WTC11 (cell line): ENCODE data around the gene NPTX1. TPM values are rescaled to one million over a fixed set of nuclear protein-coding genes. Genes with fewer than 3 reads are reported as not detected.

Experiments used
- ATAC-seq: fragments of 200-7000 bp; cut with Tn5 transposase; 2 replicates; pipeline ENCODE4 v1.10.0; 2021; ENCODE audit warnings: mild to moderate bottlenecking, moderate library complexity
- CTCF ChIA-PET: fragments of 300-600 bp; sonication (Branson Sonifier 250); formaldehyde crosslinking; loops from one replicate; lab custom pipeline; 2021; ENCODE audit warnings: antibody characterized with exemption; lab: Charles Lee
- POLR2A ChIA-PET: fragments of 350-600 bp; sonication (Branson Sonifier 250); formaldehyde crosslinking; loops from one replicate; lab custom pipeline; 2021; ENCODE audit warnings: antibody characterized with exemption; lab: Charles Lee
- DNase-seq: peaks from one replicate; pipeline ENCODE4 v3.0.0; 2021; ENCODE audit warnings: low spot score
- H3K27ac Mint-ChIP-seq: 2 replicates; pipeline ENCODE4 v1.8.0; 2021; ENCODE audit warnings: mixed read lengths
- H3K27me3 Mint-ChIP-seq: 2 replicates; pipeline ENCODE4 v1.8.0; 2021; ENCODE audit warnings: low read depth, mild to moderate bottlenecking, moderate library complexity, mixed read lengths
- H3K36me3 Mint-ChIP-seq: 2 replicates; pipeline ENCODE4 v1.8.0; 2021; ENCODE audit warnings: mixed read lengths
- H3K4me1 Mint-ChIP-seq: 2 replicates; pipeline ENCODE4 v1.8.0; 2022; ENCODE audit warnings: mixed read lengths
- H3K4me3 Mint-ChIP-seq: 2 replicates; pipeline ENCODE4 v1.8.0; 2021; ENCODE audit warnings: mild to moderate bottlenecking, moderate library complexity, mixed read lengths
- H3K9me3 Mint-ChIP-seq: 2 replicates; pipeline ENCODE4 v1.8.0; 2021; ENCODE audit warnings: mixed read lengths
- ATF2 ChIP-seq: sonication (generic); formaldehyde crosslinking; IDR thresholded peaks from 2 replicates; pipeline ENCODE4 v1.8.1; 2022; ENCODE audit warnings: low read depth, missing genetic modification reagents, borderline replicate concordance
- ETV6 ChIP-seq: sonication (generic); formaldehyde crosslinking; IDR thresholded peaks from 2 replicates; pipeline ENCODE4 v1.8.1; 2022; ENCODE audit warnings: mild to moderate bottlenecking, missing genetic modification reagents
- FOXP1 ChIP-seq: sonication (generic); formaldehyde crosslinking; IDR thresholded peaks from 2 replicates; pipeline ENCODE4 v1.8.0; 2022; ENCODE audit warnings: missing genetic modification reagents, mild to moderate bottlenecking, moderate library complexity, borderline replicate concordance
- JAZF1 ChIP-seq: fragments of 250-450 bp; sonication (Bioruptor Pico); IDR thresholded peaks from 2 replicates; pipeline ENCODE4 v1.9.0; 2021; ENCODE audit warnings: moderate library complexity, mild to moderate bottlenecking, inconsistent platforms
- MAX ChIP-seq: sonication (generic); formaldehyde crosslinking; IDR thresholded peaks from 2 replicates; pipeline ENCODE4 v1.8.0; 2022; ENCODE audit warnings: mild to moderate bottlenecking, missing genetic modification reagents
- NR1H2 ChIP-seq: sonication (generic); formaldehyde crosslinking; IDR thresholded peaks from 2 replicates; pipeline ENCODE4 v1.9.0; 2021; ENCODE audit warnings: mild to moderate bottlenecking, moderate library complexity, missing genetic modification reagents
- OVOL2 ChIP-seq: fragments of 250-450 bp; sonication (Bioruptor Pico); IDR thresholded peaks from 2 replicates; pipeline ENCODE4 v1.9.0; 2021; ENCODE audit warnings: mild to moderate bottlenecking, borderline replicate concordance
- ZNF121 ChIP-seq: sonication (generic); formaldehyde crosslinking; IDR thresholded peaks from 2 replicates; pipeline ENCODE4 v1.8.0; 2023; ENCODE audit warnings: missing genetic modification reagents
- ZNF396 ChIP-seq: fragments of 250-450 bp; sonication (Bioruptor Pico); IDR thresholded peaks from 2 replicates; pipeline ENCODE4 v1.8.0; 2021; ENCODE audit warnings: mild to moderate bottlenecking, moderate library complexity, borderline replicate concordance
- ZNF423 ChIP-seq: fragments of 250-450 bp; sonication (Bioruptor Pico); IDR thresholded peaks from 2 replicates; pipeline ENCODE4 v2.1.2; 2022; ENCODE audit warnings: mild to moderate bottlenecking, moderate library complexity
- ZNF532 ChIP-seq: fragments of 250-450 bp; sonication (Bioruptor Pico); IDR thresholded peaks from 2 replicates; pipeline ENCODE4 v1.9.0; 2021; ENCODE audit warnings: mild to moderate bottlenecking, borderline replicate concordance
- ZSCAN18 ChIP-seq: fragments of 250-450 bp; sonication (Bioruptor Pico); IDR thresholded peaks from 2 replicates; pipeline ENCODE4 v2.1.2; 2022; ENCODE audit warnings: mild to moderate bottlenecking, moderate library complexity
- total RNA-seq: library from RNA; stranded (reverse); gene quantifications from 3 replicates; pipeline ENCODE4 v1.2.3, GENCODE V29; 2021
- TF ChIP-seq, protein P1 (sequence below): sonication (generic); formaldehyde crosslinking; IDR thresholded peaks from 2 replicates; pipeline ENCODE4 v1.8.0; 2022; ENCODE audit warnings: mild to moderate bottlenecking, missing genetic modification reagents
- TF ChIP-seq, protein P2 (sequence below): fragments of 250-450 bp; sonication (Bioruptor Pico); IDR thresholded peaks from 2 replicates; pipeline ENCODE4 v1.9.0; 2021; ENCODE audit warnings: moderate library complexity, mild to moderate bottlenecking, inconsistent platforms, borderline replicate concordance
- TF ChIP-seq, protein P3 (sequence below): fragments of 250-450 bp; sonication (Bioruptor Pico); IDR thresholded peaks from 2 replicates; pipeline ENCODE4 v1.9.0; 2021; ENCODE audit warnings: mild to moderate bottlenecking

The NPTX1 gene
- total RNA-seq, 1 experiment from 2014 or later, result 15.1 TPM

- DNase-seq (no peak), ATAC-seq (peak; percentile 13; the same call in 1 of the 2 replicates)
- TF ChIP-seq ZSCAN18 (CRISPR knock-in tag) (no peak), OVOL2 (CRISPR knock-in tag) (no peak), ZNF396 (CRISPR knock-in tag) (no peak), ZNF423 (no peak), ZNF121 (CRISPR knock-in tag) (no peak), ETV6 (CRISPR knock-in tag) (no peak), ATF2 (CRISPR knock-in tag) (no peak), JAZF1 (CRISPR knock-in tag) (no peak), NR1H2 (no peak), ZNF532 (CRISPR knock-in tag) (no peak), FOXP1 (CRISPR knock-in tag) (no peak), MAX (CRISPR knock-in tag) (no peak)
- TF ChIP-seq, protein P1, sequence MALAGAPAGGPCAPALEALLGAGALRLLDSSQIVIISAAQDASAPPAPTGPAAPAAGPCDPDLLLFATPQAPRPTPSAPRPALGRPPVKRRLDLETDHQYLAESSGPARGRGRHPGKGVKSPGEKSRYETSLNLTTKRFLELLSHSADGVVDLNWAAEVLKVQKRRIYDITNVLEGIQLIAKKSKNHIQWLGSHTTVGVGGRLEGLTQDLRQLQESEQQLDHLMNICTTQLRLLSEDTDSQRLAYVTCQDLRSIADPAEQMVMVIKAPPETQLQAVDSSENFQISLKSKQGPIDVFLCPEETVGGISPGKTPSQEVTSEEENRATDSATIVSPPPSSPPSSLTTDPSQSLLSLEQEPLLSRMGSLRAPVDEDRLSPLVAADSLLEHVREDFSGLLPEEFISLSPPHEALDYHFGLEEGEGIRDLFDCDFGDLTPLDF (CRISPR knock-in tag), result no peak
- TF ChIP-seq, protein P2, sequence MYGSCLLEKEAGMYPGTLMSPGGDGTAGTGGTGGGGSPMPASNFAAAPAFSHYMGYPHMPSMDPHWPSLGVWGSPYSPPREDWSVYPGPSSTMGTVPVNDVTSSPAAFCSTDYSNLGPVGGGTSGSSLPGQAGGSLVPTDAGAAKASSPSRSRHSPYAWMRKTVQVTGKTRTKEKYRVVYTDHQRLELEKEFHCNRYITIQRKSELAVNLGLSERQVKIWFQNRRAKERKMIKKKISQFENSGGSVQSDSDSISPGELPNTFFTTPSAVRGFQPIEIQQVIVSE (CRISPR knock-in tag), result no peak
- TF ChIP-seq, protein P3, sequence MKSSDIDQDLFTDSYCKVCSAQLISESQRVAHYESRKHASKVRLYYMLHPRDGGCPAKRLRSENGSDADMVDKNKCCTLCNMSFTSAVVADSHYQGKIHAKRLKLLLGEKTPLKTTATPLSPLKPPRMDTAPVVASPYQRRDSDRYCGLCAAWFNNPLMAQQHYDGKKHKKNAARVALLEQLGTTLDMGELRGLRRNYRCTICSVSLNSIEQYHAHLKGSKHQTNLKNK (CRISPR knock-in tag), result no peak
- Mint-ChIP-seq H3K4me3 (no peak overlapping the region), H3K4me1 (0 out of 2 replicates have a peak, but pooled peaks cover 3% of the 10 kb centered on the region), H3K27ac (no peak overlapping the region), H3K36me3 (no peaks in the 10 kb centered on the region), H3K9me3 (no peaks in the 10 kb centered on the region), H3K27me3 (no peaks in the 10 kb centered on the region; the same call in 1 of the 2 replicates)
- ChIA-PET POLR2A (no interaction called here), CTCF (interaction anchor here (0.7 to 3.3 kb wide), 15 partner anchors 11 to 545 kb away, joined by 3 to 10 read pairs (median 4); partner anchors contain the start of gene GAA)
Observed at GRCh38 chr17:80424878-80425765, 51.3 kb downstream of the NPTX1 start.
